Measurements from ENCODE around the gene PFDN4.

DNA sequence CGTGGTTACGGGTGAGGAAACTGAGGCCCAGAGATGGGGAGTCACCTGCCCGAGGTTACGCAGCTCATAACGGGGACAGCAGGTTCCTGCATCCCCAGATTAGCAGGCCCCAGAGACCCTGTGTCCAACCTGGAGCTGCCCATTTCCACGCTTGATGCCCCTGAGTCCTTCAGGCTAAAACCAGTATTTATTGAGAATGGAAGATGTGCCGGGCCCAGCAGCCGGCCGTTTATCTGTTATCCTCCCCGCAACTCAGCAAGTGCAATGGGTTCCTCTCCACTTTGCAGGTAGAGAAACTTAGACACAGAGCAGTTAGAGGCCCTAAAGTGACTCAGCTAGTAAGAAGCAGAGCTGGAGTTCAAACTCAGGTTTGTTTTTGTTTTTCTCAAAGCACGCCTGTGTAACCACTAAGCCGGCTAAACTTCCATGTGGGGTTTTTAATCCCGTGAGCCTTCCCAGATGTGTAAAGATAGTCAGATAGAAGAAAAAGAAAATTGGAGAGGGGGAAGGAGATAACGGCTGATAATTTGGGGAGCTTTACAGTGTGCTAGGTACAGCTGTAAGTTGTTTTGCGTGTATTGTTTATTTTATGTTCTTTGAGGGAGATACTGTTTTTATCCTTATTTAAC, 775 bp downstream of the PFDN4 start:
- TF ChIP-seq, protein P1, sequence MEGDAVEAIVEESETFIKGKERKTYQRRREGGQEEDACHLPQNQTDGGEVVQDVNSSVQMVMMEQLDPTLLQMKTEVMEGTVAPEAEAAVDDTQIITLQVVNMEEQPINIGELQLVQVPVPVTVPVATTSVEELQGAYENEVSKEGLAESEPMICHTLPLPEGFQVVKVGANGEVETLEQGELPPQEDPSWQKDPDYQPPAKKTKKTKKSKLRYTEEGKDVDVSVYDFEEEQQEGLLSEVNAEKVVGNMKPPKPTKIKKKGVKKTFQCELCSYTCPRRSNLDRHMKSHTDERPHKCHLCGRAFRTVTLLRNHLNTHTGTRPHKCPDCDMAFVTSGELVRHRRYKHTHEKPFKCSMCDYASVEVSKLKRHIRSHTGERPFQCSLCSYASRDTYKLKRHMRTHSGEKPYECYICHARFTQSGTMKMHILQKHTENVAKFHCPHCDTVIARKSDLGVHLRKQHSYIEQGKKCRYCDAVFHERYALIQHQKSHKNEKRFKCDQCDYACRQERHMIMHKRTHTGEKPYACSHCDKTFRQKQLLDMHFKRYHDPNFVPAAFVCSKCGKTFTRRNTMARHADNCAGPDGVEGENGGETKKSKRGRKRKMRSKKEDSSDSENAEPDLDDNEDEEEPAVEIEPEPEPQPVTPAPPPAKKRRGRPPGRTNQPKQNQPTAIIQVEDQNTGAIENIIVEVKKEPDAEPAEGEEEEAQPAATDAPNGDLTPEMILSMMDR (IDR thresholded peaks at IDR 0.05; ENCODE audit: insufficient read depth, low read length, poor library complexity, severe bottlenecking) = no peak
- TF ChIP-seq EZH2phosphoT487 (conservative IDR thresholded peaks at IDR 0.05; ENCODE audit: low read length) = no peak
